C4-2B (cell line): ENCODE data around the gene WNT5A.

Source experiments
- H3K27ac ChIP-seq: fragments of 450-650 bp; 2 replicates; pipeline ENCODE4 v1.5.1; 2017
- CTCF ChIP-seq: fragments of 450-650 bp; conservative IDR thresholded peaks from 2 replicates; pipeline ENCODE4 v1.5.1; 2017; ENCODE audit warnings: mild to moderate bottlenecking
- ZFX ChIP-seq: fragments of 450-650 bp; IDR thresholded peaks from 2 replicates; pipeline ENCODE4 v1.6.1; 2017

WNT5A gene

GRCh38 chr3:55443346-55443745 lies 43.8 kb downstream of the WNT5A start:
- TF ChIP-seq CTCF (no peak), ZFX (no peak)
- H3K27ac ChIP-seq: no peak overlapping the region

GRCh38 chr3:55442861-55443260 lies 44.2 kb downstream of the WNT5A start:
- H3K27ac ChIP-seq: no peak overlapping the region
- TF ChIP-seq CTCF: no peak

GRCh38 chr3:55441499-55441898 lies 45.6 kb downstream of the WNT5A start:
- no peak for TF ChIP-seq CTCF
- TF ChIP-seq ZFX: no peak
- H3K27ac ChIP-seq: no peak overlapping the region

GRCh38 chr3:55440104-55440708 lies 46.9 kb downstream of the WNT5A start:
- TF ChIP-seq CTCF (no peak), ZFX (no peak)

GRCh38 chr3:55439657-55440056 lies 47.4 kb downstream of the WNT5A start:
- TF ChIP-seq ZFX: no peak
- no peak for TF ChIP-seq CTCF

More at GRCh38 chr3:55440104-55440708, 46.9 kb downstream of the WNT5A start:
- H3K27ac ChIP-seq: no peak overlapping the region

GRCh38 chr3:55436644-55437043 lies 50.5 kb downstream of the WNT5A start:
- no peak for TF ChIP-seq ZFX
- TF ChIP-seq CTCF: no peak

More at GRCh38 chr3:55439657-55440056, 47.4 kb downstream of the WNT5A start:
- no peak overlapping the region for H3K27ac ChIP-seq

GRCh38 chr3:55435491-55435890 lies 51.6 kb downstream of the WNT5A start:
- no peak overlapping the region for H3K27ac ChIP-seq
- TF ChIP-seq ZFX (no peak), CTCF (no peak)

More at GRCh38 chr3:55436644-55437043, 50.5 kb downstream of the WNT5A start:
- H3K27ac ChIP-seq: no peak overlapping the region
